Thoracic aorta (tissue), 2 donors: ENCODE data around the gene SH3RF1. TPM values are rescaled to one million over a fixed set of nuclear protein-coding genes. Genes with fewer than 3 reads are reported as not detected.
A peak's percentile ranks its signal among the peaks of the same experiment; 100 is the strongest.

Experiments
- ATAC-seq: fragments of 150-250 bp; one replicate; pipeline ENCODE4 v1.8.0; 2017; ENCODE audit warnings: low read depth; ENCODE audit not compliant: insufficient number of reproducible peaks, low FRiP score
- DNase-seq: peaks from one replicate; pipeline ENCODE4 v3.0.0-alpha.2; 2020; ENCODE audit warnings: low spot score
- H3K27ac ChIP-seq, 2 donors: fragments of 200-600 bp; sonication (generic); 1 replicate in 1 of 2; 2 replicates in 1 of 2; pipeline ENCODE4 v1.5.1; 2016; ENCODE audit warnings: mild to moderate bottlenecking in 2 of 2, moderate library complexity in 2 of 2
- H3K27me3 ChIP-seq: fragments of 200-600 bp; sonication (generic); replicated peaks from 2 replicates; pipeline ENCODE4 v1.6.0; 2016; ENCODE audit warnings: mild to moderate bottlenecking; ENCODE audit not compliant: insufficient read depth
- H3K36me3 ChIP-seq: fragments of 200-600 bp; sonication (generic); one replicate; pipeline ENCODE4 v1.5.1; 2016
- H3K4me1 ChIP-seq, 2 donors: fragments of 200-600 bp; sonication (generic); 1 replicate in 1 of 2; 2 replicates in 1 of 2; pipeline versions ENCODE4 v1.5.1 to v1.6.0; 2016; ENCODE audit warnings: low read depth in 2 of 2, mild to moderate bottlenecking in 1 of 2; ENCODE audit not compliant: control insufficient read depth in 1 of 2
- H3K4me3 ChIP-seq: fragments of 200-600 bp; sonication (generic); 2 replicates; pipeline ENCODE4 v1.5.1; 2016; ENCODE audit warnings: mild to moderate bottlenecking
- H3K9me3 ChIP-seq: fragments of 200-600 bp; sonication (generic); 2 replicates; pipeline ENCODE4 v1.5.1; 2016
- CTCF ChIP-seq: fragments of 200-600 bp; sonication (generic); IDR thresholded peaks from one replicate; pipeline ENCODE4 v1.5.1; 2019; ENCODE audit warnings: antibody characterized with exemption
- total RNA-seq, 2 donors: library from RNA; depleted of rRNA; stranded (reverse); fragments of >200 nt; gene quantifications; one replicate each; pipeline versions ENCODE4 v1.1.0 to v1.2.3, GENCODE V29; 2016

Gene SH3RF1
- total RNA-seq, 2 donors from 2014 or later = 21.9 to 24.6 TPM

DNA sequence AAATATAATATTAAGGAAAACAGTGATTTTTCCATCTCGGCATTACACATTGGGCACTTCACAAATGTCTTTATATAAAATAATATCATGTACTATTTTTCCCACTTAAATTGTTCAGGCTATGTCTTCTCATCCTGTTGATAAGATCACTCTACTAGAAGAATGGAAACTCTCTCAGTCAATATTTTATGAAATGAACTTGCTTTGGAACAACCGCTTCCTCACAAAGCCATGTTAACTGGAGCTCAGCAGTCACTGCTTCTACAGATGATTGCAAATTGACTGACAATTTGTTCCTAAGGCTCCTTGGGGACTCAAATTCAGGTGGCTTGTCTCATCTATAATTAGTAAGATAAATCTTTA is 133.2 kb downstream of the SH3RF1 start:
- Histone ChIP-seq H3K4me1 (peaks cover 25 to 50% of the 10 kb centered on the region in 2 donors), H3K9me3 (no peaks in the 10 kb centered on the region), H3K27me3 (no peaks in the 10 kb centered on the region), H3K27ac (no peak overlapping the region), H3K4me3 (no peak overlapping the region), H3K36me3 (no peaks in the 10 kb centered on the region)
- no peak for TF ChIP-seq CTCF
- ATAC-seq (no peak), DNase-seq (no peak)

- ATAC-seq (no peak), DNase-seq (no peak)
- H3K27me3 ChIP-seq = no peaks in the 10 kb centered on the region
- peak overlapping the region; percentile 45 to 77 for H3K27ac ChIP-seq
- TF ChIP-seq CTCF = no peak
- H3K4me1 ChIP-seq = peaks cover 25 to 50% of the 10 kb centered on the region in 2 donors
- no peak overlapping the region for H3K4me3 ChIP-seq
- no peaks in the 10 kb centered on the region for H3K9me3 ChIP-seq
- no peaks in the 10 kb centered on the region for H3K36me3 ChIP-seq
These were observed 133.8 kb downstream of the SH3RF1 start for GRCh38 chr4:169136796-169137557.

DNA sequence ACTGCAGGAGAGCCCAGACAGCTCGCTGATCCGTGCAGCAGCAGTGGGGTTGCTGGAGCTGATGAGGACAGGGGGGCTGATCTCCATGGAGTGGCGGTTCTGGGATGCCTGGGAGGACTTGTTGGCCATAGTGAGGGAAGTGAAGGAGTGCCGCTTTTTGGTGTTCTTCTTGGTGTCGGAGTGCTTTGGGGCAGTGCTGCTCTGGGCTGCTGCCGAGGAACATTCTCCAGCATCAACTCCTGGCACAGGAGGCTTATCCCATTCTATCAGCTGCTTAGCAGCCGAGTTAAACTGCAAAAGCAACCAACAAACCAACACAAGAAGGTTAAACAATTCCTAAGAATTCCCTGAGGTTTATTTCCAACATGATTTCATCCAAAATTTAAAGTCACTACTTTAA is 134.4 kb downstream of the SH3RF1 start:
- Histone ChIP-seq H3K36me3 (no peaks in the 10 kb centered on the region), H3K27me3 (no peaks in the 10 kb centered on the region), H3K4me1 (peaks cover 25 to 50% of the 10 kb centered on the region in 2 donors), H3K9me3 (no peaks in the 10 kb centered on the region), H3K27ac (peak overlapping the region; percentile 45 to 77), H3K4me3 (peak overlapping the region; percentile 36)
- no peak for TF ChIP-seq CTCF
- ATAC-seq (no peak), DNase-seq (no peak)

DNA sequence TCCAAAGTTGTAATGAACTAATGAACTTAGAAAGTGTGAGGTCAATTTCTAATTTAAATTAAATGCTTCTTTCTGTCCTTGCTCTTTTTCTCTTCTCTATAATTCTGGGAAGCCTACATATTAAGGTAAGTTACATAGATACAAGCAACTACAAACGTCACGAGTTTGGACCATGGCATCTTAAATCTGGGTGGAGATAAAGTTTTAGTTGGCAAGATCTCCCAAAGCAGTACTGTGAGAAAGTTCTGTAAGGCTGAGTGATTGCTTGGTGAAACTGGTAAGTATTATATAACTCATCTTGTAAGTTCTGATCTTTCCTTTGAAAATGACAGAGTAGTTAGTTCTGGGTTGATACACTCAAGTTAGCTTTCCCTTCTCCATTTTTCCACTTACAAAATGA is 135.0 kb downstream of the SH3RF1 start:
- no peak for DNase-seq
- Histone ChIP-seq H3K36me3 (no peaks in the 10 kb centered on the region), H3K9me3 (no peaks in the 10 kb centered on the region), H3K27ac (peak overlapping the region; percentile 45 to 77), H3K4me1 (peaks cover 25 to 50% of the 10 kb centered on the region in 2 donors), H3K4me3 (no peak overlapping the region), H3K27me3 (no peaks in the 10 kb centered on the region)
- TF ChIP-seq CTCF = no peak
- ATAC-seq = no peak

- TF ChIP-seq CTCF = no peak
- Histone ChIP-seq H3K36me3 (no peaks in the 10 kb centered on the region), H3K27me3 (no peaks in the 10 kb centered on the region), H3K9me3 (no peaks in the 10 kb centered on the region), H3K4me1 (peaks cover 25 to 50% of the 10 kb centered on the region in 2 donors), H3K27ac (peak overlapping the region; percentile 45 to 77), H3K4me3 (peak overlapping the region; percentile 7)
- no peak for DNase-seq
- peak; percentile 52 for ATAC-seq
These were observed 136.8 kb downstream of the SH3RF1 start for GRCh38 chr4:169133932-169134331.
